Activated CD4-positive, alpha-beta T cell treated with anti-CD3 and anti-CD28 coated beads, Interleukin-2, amount 50 U/mL, for 16 hours (primary cell): ENCODE results near the gene TP63.

Experiments
- DNase-seq: peaks from one replicate; pipeline ENCODE4 v3.0.0-alpha.2; 2020

The TP63 gene

GRCh38 chr3:189942948-189943347 lies 311.8 kb downstream of the TP63 start:
- DNase-seq = no peak

GRCh38 chr3:189944285-189945145 lies 313.3 kb downstream of the TP63 start:
- no peak for DNase-seq

GRCh38 chr3:189945935-189946709 lies 314.9 kb downstream of the TP63 start:
- DNase-seq = no peak
